HG03575 (cell line): ENCODE results near the gene ITFG2.
"Not testable (repeated sequence)": the region's sequence is repeated elsewhere in the genome, so short reads cannot be mapped to it uniquely, and the experiment has no call there.

Experiments
- ATAC-seq: cut with Tn5 transposase; IDR thresholded peaks from one replicate; pipeline ENCODE4 v1.9.1; 2021; ENCODE audit not compliant: unreplicated experiment, insufficient number of reproducible peaks, low FRiP score; ENCODE audit errors: extremely low read depth

Gene ITFG2

DNA sequence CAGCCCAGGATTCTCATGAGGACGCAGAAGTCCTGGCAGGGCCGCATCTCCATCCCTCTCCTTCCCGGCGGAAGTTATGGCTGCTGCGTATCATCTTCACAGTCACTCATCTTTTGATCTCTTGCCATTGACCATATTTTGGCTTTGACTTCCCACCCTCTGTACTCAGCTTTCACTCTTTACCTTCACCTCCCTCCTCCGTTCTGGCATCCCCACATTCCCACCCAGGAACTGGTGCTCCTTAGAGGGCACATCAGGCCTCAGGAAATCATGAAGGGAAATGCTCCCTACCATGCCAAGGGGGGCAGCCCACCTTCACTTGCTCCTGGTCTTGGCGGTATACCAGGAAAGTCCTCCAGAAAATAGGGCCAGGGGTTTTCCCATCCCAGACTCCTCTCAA is 43.1 kb downstream of the ITFG2 start:
- ATAC-seq: no peak

DNA sequence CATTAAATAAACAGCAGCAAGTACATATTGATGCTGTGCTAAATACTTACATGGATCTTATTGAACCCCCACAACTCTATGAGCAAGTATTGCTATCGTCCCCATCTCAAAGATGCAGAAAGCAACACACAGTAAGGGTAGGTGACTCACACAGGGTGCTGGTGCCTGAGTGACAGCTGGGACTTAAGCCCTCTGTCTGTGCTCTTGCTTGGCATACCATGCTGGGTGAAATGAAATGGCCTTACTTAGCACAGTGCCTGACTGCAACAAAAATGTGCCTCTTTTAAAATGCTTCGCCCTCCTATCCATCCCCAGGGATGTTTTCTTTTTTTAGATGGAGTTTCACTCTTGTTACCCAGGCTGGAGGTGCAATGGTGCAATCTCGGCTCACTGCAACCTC is 43.6 kb downstream of the ITFG2 start:
- ATAC-seq: no peak

DNA sequence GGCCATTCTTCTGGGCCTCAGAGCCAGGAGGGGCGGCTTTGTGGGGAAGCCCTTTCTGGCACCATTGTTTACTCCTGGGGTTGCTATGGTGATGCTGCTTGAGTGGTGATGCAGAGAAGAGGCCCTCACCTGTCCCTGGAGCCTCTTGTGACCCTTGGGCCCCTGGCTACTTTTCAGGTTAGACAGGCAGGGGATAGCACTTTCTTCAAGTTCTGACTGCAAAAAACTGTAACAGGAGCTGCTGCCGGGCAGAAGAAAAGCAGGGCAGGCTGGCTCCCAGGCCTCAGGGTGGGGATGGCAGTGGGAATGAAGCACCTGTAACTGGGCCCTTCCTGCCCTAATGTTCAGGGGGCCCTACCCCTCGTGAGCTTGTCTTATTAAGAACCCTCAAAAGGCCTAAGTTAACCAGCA is 44.6 kb downstream of the ITFG2 start, which contains the start of gene TEX52:
Gene TEX52 (minus strand): TSS at position 19 of the 411 bp plus-strand sequence. CDS start 13 bp downstream, at position 6.
- ATAC-seq: no peak

DNA sequence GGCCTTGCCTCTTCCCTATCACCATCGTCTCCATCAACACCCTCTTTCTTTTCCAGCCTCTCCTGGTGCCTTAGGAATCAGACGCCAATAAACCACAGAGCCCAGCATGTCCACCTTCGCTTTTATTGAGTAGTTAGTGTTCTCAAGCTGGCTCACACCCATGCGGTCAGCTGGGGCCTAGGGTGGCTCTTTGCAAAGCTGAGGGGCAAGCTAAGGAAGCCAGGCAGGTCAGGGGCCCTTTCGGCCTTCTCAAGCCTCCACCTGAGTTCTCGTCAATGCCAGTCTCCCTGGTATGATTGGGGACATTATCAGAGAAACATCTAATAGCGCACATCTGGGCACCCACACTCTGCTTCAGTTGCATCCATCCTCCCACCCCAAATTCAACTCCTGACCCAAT is 45.1 kb downstream of the ITFG2 start:
- ATAC-seq: no peak

DNA sequence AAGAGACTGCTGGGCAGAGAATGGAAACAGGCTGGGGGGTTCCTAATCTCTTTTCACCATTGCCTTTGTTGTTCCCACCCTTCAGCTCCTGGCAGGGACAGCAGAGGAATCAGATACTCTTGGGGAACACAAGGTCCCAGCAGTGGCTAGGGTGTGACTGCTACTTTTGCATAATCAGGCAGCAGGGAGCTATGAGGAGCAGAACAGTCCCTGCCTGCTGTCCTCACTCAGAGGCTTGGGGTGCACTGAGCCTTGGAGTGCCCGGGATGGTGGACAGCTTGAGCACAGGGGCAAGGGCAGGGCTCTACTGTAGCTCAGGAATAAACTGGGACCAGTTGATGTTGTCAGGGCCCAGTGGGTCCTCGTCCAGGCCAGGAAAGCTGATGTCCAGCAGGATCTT is 45.9 kb downstream of the ITFG2 start:
- ATAC-seq: no peak

DNA sequence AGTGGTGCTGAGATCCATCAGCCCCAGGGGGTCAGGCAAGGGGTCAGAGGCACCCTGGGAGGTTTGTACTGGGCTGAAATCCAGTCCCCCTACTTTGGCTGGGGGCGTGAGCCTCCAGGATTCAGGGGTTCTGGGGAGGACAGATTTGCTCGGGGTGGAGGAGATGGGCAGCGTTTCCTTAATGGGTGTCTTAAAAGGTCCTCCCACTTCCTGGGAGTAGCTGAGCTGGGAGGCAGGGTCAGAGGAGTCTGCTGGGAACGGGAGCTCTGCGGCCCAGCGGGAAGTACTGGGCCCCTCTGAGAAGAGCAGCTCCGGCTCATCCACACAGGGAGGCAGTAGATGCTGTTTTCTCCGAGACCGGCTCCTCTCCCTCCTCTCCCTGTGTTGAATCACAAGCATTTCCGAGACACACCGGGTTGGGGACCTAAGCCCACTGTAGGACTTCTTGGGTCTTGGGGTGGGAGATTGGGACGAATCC is 46.5 kb downstream of the ITFG2 start:
- no peak for ATAC-seq

DNA sequence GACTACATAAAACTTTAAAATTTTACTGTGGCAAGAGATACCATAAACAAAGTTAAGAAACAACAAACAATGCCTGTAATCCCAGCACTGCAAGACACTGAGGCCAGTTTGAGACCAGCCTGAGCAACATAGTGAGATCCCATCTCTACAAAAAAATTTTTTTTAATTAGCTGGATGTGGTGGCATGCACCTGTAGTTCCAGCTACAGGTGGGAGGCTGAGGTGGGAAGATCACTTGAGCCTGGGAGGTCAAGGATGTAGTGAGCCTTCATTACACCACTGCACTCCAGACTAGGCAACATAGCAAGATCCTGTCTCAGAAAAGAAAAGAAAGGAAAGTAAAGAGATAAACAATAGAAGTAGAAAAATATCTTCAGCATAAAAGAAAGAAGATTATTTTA is 47.7 kb downstream of the ITFG2 start:
- no peak for ATAC-seq

DNA sequence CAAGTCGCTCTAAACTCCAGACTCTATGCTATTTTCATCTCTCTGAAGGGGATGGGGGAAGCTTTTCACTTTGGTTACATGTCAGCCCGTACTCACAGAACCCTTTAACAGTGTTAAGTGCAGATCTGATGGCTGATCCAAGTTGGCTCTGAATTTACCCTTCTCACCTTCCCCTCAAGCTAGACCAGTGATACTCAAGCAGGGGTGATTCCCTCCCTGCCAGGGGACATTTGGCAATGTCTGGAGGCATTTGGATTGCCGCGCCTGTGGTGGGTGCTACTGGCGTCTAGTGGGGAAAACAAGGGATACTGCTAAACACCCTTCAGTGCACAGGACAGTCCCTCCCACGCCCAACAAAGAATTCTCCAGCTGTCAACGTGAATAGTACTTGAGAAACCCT is 50.4 kb downstream of the ITFG2 start:
- ATAC-seq: no peak

DNA sequence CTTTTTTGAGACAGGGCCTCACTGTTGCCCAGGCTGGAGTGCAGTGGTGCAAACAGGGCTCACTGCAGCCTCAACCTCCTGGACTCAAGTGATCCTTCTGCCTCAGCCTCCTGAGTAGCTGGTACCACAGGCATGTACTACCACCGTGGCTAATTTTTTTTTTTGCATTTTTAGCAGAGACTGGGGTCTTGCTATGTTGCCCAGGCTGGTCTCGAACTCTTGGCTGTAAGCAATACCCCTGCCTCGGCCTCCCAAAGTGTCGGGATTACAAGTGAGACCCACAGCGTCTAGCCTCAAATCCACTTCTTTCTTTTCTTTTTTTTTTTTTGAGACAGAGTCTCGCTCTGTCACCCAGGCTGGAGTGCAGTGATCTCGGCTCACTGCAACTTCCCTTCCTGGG is 50.9 kb downstream of the ITFG2 start:
- ATAC-seq: not testable (repeated sequence)

DNA sequence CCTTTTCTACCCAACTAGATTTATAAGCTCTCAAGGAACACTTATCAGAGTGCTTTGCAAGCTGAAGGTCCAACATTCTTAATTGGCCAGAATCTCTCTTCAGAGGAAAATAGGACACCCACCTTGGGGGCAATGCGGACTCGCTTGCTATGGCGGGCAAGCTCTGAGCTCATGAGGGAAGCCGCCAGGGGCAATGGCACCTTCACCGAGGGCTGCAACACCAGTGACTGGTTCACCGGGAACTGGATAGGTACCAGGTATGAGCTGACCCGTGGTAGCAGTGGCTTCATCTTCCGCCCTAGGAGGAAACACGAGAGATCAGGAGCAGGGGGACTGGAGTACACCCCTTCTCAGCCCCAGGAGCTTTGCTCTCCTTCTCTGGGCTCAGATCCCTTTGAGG is 51.7 kb downstream of the ITFG2 start:
- no peak for ATAC-seq

DNA sequence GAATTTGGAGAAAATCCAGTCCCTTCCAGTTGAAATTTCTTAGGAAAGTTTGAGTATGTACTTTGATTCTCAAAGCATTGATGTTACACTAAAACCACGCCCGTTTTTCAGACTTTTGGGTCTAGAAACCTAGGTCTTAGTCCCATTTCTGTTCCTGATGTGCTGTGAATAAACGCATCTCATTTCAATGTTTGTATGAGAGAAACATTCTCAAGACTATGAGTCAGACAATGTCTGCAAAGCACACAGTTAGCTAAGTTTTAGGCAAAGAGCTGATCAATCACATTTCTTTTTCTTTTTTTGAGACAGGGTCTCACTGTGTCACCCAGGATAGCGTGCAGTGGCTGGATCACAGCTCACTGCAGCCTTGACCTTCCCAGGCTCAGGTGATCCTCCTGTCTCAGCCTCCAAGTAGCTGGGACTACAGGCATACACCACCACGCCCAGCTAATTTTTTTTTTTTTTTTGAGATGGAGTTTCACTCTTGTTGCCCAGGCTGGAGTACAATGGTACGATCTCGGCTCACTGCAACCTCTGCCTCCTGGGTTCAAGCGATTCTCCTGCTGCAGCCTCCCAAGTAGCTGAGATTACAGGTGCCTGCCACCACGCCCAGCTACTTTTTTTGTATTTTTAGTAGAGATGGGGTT is 56.6 kb downstream of the ITFG2 start:
- not testable (repeated sequence) for ATAC-seq
